Measurements from ENCODE around the gene BICC1. TPM values are rescaled to one million over a fixed set of nuclear protein-coding genes. Genes with fewer than 3 reads are reported as not detected.

The BICC1 gene
- total RNA-seq, 1 experiment from 2014 or later = 70.2 TPM

DNA sequence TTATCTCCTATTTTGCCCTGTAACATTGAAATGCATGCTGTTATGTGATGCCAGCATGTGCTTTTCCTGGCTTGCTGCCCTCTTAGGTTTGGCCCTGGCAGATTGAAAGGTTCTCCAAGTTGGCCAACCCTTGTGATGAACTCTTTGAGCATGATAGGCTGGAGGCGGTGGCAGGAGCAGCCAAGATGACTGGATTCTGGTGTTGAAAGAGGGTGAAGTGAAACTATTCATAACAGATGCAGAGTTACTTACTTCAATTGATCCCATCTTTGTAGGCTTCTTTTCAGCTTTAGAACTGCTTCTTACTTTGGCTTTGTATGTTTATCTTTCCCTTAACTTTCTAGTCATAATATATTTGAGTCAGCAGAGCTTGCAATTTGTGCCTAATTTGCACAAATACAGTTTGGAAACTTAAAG is 57.6 kb downstream of the BICC1 start:
- Mint-ChIP-seq H3K4me1 (ENCODE audit: low read depth, unreplicated experiment) (peaks cover 60% of the 10 kb centered on the region), H3K27ac (ENCODE audit: unreplicated experiment) (no peak overlapping the region), H3K36me3 (ENCODE audit: insufficient read depth, unreplicated experiment) (peaks cover 17% of the 10 kb centered on the region), H3K4me3 (ENCODE audit: low read depth, unreplicated experiment) (no peak overlapping the region), H3K9me3 (ENCODE audit: low read depth, unreplicated experiment) (peaks cover 11% of the 10 kb centered on the region), H3K27me3 (ENCODE audit: unreplicated experiment) (no peaks in the 10 kb centered on the region)
- no TSS peak for BruUV-seq (replicated peaks)
- TF ChIP-seq, protein P1, sequence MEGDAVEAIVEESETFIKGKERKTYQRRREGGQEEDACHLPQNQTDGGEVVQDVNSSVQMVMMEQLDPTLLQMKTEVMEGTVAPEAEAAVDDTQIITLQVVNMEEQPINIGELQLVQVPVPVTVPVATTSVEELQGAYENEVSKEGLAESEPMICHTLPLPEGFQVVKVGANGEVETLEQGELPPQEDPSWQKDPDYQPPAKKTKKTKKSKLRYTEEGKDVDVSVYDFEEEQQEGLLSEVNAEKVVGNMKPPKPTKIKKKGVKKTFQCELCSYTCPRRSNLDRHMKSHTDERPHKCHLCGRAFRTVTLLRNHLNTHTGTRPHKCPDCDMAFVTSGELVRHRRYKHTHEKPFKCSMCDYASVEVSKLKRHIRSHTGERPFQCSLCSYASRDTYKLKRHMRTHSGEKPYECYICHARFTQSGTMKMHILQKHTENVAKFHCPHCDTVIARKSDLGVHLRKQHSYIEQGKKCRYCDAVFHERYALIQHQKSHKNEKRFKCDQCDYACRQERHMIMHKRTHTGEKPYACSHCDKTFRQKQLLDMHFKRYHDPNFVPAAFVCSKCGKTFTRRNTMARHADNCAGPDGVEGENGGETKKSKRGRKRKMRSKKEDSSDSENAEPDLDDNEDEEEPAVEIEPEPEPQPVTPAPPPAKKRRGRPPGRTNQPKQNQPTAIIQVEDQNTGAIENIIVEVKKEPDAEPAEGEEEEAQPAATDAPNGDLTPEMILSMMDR (IDR thresholded peaks at IDR 0.05; ENCODE audit: unreplicated experiment) = no peak
- CTCF ChIA-PET = no interaction called here
- no peak for DNase-seq
- intact Hi-C loops (cut with micrococcal nuclease; ENCODE audit: unreplicated experiment) = no loop called here

DNA sequence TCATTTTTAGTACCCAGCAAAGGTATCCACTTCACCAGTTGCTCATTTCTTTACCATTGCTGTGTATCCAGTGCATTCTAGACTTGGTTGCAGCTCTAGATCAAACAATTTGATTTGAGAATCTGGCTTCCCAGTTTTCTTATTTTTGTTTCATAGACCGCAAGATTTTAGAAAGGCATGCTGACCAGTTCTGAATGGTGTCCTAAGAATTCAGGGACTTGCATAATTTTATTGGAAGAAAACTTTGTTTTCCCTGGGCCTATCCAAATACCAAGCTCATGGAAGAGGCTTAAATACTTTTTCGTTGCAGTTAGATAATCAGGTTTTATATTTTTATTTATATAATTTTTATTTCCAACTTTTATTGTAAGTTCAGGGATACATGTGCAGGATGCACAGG is 58.3 kb downstream of the BICC1 start:
- BruUV-seq (replicated peaks) = no TSS peak

DNA sequence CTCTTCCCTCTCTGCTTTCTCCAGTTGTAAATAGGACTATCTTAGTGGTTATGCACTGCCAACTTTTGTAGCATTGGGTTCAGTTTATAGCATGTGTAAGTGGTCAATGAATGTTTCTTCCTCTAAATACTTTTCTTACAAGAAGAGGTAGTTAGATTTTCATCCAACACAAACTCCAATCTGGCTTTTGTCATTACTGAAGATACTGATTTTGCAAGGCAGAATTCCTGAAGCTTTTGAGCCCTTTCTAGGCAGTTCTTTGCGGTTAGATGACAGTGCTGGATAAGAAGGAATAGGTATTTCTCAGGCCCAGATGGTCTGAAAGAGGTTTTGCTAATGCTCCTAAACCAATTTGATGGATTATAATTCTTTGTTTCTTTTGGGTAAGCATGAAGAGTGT is 60.5 kb downstream of the BICC1 start:
- TF ChIP-seq, protein P1 (IDR thresholded peaks at IDR 0.05; ENCODE audit: unreplicated experiment) = no peak
- DNase-seq = no peak
- intact Hi-C loops (cut with micrococcal nuclease; ENCODE audit: unreplicated experiment) = no loop called here
- no peaks in the 10 kb centered on the region for H3K27me3 Mint-ChIP-seq (ENCODE audit: unreplicated experiment)
- peaks cover 17% of the 10 kb centered on the region for H3K36me3 Mint-ChIP-seq (ENCODE audit: insufficient read depth, unreplicated experiment)
- no peak overlapping the region for H3K4me3 Mint-ChIP-seq (ENCODE audit: low read depth, unreplicated experiment)
- H3K27ac Mint-ChIP-seq (ENCODE audit: unreplicated experiment) = no peak overlapping the region
- CTCF ChIA-PET = no interaction called here
- peaks cover 10% of the 10 kb centered on the region for H3K9me3 Mint-ChIP-seq (ENCODE audit: low read depth, unreplicated experiment)
- peaks cover 65% of the 10 kb centered on the region for H3K4me1 Mint-ChIP-seq (ENCODE audit: low read depth, unreplicated experiment)
- BruUV-seq (replicated peaks) = no TSS peak

More for the DNA sequence above, 58.3 kb downstream of the BICC1 start:
- H3K27ac Mint-ChIP-seq (ENCODE audit: unreplicated experiment) = no peak overlapping the region
- H3K36me3 Mint-ChIP-seq (ENCODE audit: insufficient read depth, unreplicated experiment) = peaks cover 17% of the 10 kb centered on the region
- no peak overlapping the region for H3K4me3 Mint-ChIP-seq (ENCODE audit: low read depth, unreplicated experiment)
- TF ChIP-seq, protein P1 (IDR thresholded peaks at IDR 0.05; ENCODE audit: unreplicated experiment) = no peak
- DNase-seq = no peak
- peaks cover 67% of the 10 kb centered on the region for H3K4me1 Mint-ChIP-seq (ENCODE audit: low read depth, unreplicated experiment)
- H3K9me3 Mint-ChIP-seq (ENCODE audit: low read depth, unreplicated experiment) = peaks cover 11% of the 10 kb centered on the region
- CTCF ChIA-PET = no interaction called here
- intact Hi-C loops (cut with micrococcal nuclease; ENCODE audit: unreplicated experiment) = no loop called here
- H3K27me3 Mint-ChIP-seq (ENCODE audit: unreplicated experiment) = no peaks in the 10 kb centered on the region

DNA sequence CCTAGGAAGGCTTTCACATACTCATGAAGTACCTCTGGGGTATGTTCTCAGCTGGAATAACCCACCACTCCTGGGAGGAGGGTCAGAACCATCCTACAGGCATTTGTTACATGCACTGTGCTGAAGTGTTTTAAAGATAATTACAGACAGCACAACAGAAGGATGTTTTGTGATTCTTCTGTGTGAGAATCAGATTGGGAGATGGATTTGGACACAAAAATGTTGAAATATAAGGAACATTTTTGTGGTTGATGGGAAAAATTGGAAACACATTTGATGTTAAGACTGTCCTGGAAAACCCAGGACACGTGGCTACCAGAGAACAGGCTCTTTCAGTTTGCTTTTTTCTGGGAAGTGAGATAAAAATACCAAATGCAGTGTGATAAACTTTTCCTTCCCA is 61.4 kb downstream of the BICC1 start:
- no TSS peak for BruUV-seq (replicated peaks)
- intact Hi-C loops (cut with micrococcal nuclease; ENCODE audit: unreplicated experiment) = no loop called here
- TF ChIP-seq, protein P1 (IDR thresholded peaks at IDR 0.05; ENCODE audit: unreplicated experiment) = no peak

More for the DNA sequence above, 61.4 kb downstream of the BICC1 start:
- Mint-ChIP-seq H3K27me3 (ENCODE audit: unreplicated experiment) (no peaks in the 10 kb centered on the region), H3K36me3 (ENCODE audit: insufficient read depth, unreplicated experiment) (peaks cover 13% of the 10 kb centered on the region), H3K9me3 (ENCODE audit: low read depth, unreplicated experiment) (peaks cover 8% of the 10 kb centered on the region), H3K27ac (ENCODE audit: unreplicated experiment) (no peak overlapping the region), H3K4me3 (ENCODE audit: low read depth, unreplicated experiment) (peak overlapping the region; percentile 12), H3K4me1 (ENCODE audit: low read depth, unreplicated experiment) (peaks cover 61% of the 10 kb centered on the region)
- no peak for DNase-seq
- CTCF ChIA-PET = no interaction called here
